OCI-LY1 (cell line): ENCODE data around the gene PAM.

Experiments used
- H2AFZ ChIP-seq: fragments of 200-600 bp; sonication (generic), shearing (Covaris generic); 2 replicates; pipeline ENCODE4 v1.6.0; 2014; ENCODE audit warnings: antibody characterized with exemption, mild to moderate bottlenecking, low read length
- H3F3A ChIP-seq: fragments of 200-600 bp; sonication (generic), shearing (Covaris generic); 2 replicates; pipeline ENCODE4 v1.6.0; 2014; ENCODE audit warnings: mild to moderate bottlenecking, antibody characterized with exemption, low read length, moderate library complexity; ENCODE audit not compliant: insufficient read depth
- H3K27ac ChIP-seq: fragments of 200-600 bp; sonication (generic); 2 replicates; pipeline ENCODE4 v1.5.1; 2014; ENCODE audit warnings: low read length, mixed run types, mild to moderate bottlenecking, low read depth; ENCODE audit not compliant: poor library complexity, severe bottlenecking
- H3K27me3 ChIP-seq: fragments of 200-600 bp; sonication (generic); 2 replicates; pipeline ENCODE4 v1.6.0; 2014; ENCODE audit warnings: antibody characterized with exemption, mild to moderate bottlenecking, low read length, moderate library complexity; ENCODE audit not compliant: insufficient read depth
- H3K36me3 ChIP-seq: fragments of 200-600 bp; sonication (generic); 2 replicates; pipeline ENCODE4 v1.6.1; 2014; ENCODE audit warnings: mild to moderate bottlenecking, antibody characterized with exemption, low read length, moderate library complexity, mixed read lengths; ENCODE audit not compliant: insufficient read depth
- H3K4me1 ChIP-seq: fragments of 200-600 bp; sonication (generic); 2 replicates; pipeline ENCODE4 v1.5.1; 2014; ENCODE audit warnings: mild to moderate bottlenecking, low read length, moderate library complexity; ENCODE audit not compliant: insufficient read depth, severe bottlenecking
- H3K4me2 ChIP-seq: fragments of 200-600 bp; sonication (generic), shearing (Covaris generic); 2 replicates; pipeline ENCODE4 v1.6.1; 2014; ENCODE audit warnings: low read length
- H3K4me3 ChIP-seq: fragments of 200-600 bp; sonication (generic); 2 replicates; pipeline ENCODE4 v1.5.1; 2014; ENCODE audit warnings: low read length, low read depth, mild to moderate bottlenecking, mixed read lengths; ENCODE audit not compliant: poor library complexity, severe bottlenecking
- H3K79me2 ChIP-seq: fragments of 200-600 bp; shearing (Covaris generic); 2 replicates; pipeline ENCODE4 v1.6.1; 2016; ENCODE audit warnings: mixed run types, low read length, mixed read lengths; ENCODE audit not compliant: insufficient read depth
- H3K9ac ChIP-seq: fragments of 200-600 bp; sonication (generic), shearing (Covaris generic); 2 replicates; pipeline ENCODE4 v1.6.1; 2014; ENCODE audit warnings: mild to moderate bottlenecking, low read length, mixed read lengths
- H3K9me2 ChIP-seq: fragments of 200-600 bp; sonication (generic), shearing (Covaris generic); 2 replicates; pipeline ENCODE4 v1.6.1; 2014; ENCODE audit warnings: low read depth, mild to moderate bottlenecking, low read length, mixed read lengths
- H3K9me3 ChIP-seq: fragments of 200-600 bp; shearing (Covaris generic); 2 replicates; pipeline ENCODE4 v1.6.1; 2014; ENCODE audit warnings: low read length, mixed read lengths
- H4K20me1 ChIP-seq: fragments of 200-600 bp; sonication (generic), shearing (Covaris generic); 2 replicates; pipeline ENCODE4 v1.6.0; 2016; ENCODE audit warnings: mild to moderate bottlenecking, low read length; ENCODE audit not compliant: insufficient read depth
- EZH2 ChIP-seq: fragments of 200-600 bp; sonication (generic), shearing (Covaris generic); IDR thresholded peaks from 2 replicates; pipeline ENCODE4 v1.8.0; 2017; ENCODE audit warnings: borderline replicate concordance, mixed run types, mild to moderate bottlenecking, antibody characterized with exemption, low read length, moderate library complexity, mixed read lengths
- TF ChIP-seq, protein P1 (sequence below): fragments of 200-600 bp; sonication (generic), shearing (Covaris generic); IDR thresholded peaks from 2 replicates; pipeline ENCODE4 v1.5.1; 2017; ENCODE audit warnings: mild to moderate bottlenecking, antibody characterized with exemption, low read length, moderate library complexity, mixed read lengths

Gene PAM

GRCh38 chr5:102867992-102868662, 113.0 kb downstream of the PAM start:
- Histone ChIP-seq H3K27me3 (no peaks in the 10 kb centered on the region), H3K4me2 (no peak overlapping the region), H3K36me3 (no peaks in the 10 kb centered on the region), H3K9me2 (no peaks in the 10 kb centered on the region), H3K27ac (no peak overlapping the region), H4K20me1 (no peaks in the 10 kb centered on the region), H3K4me1 (peaks cover 4% of the 10 kb centered on the region), H3K9me3 (no peaks in the 10 kb centered on the region), H2AFZ (no peak overlapping the region), H3K9ac (no peak overlapping the region), H3F3A (no peaks in the 10 kb centered on the region), H3K4me3 (no peak overlapping the region), H3K79me2 (no peaks in the 10 kb centered on the region)
- TF ChIP-seq, protein P1, sequence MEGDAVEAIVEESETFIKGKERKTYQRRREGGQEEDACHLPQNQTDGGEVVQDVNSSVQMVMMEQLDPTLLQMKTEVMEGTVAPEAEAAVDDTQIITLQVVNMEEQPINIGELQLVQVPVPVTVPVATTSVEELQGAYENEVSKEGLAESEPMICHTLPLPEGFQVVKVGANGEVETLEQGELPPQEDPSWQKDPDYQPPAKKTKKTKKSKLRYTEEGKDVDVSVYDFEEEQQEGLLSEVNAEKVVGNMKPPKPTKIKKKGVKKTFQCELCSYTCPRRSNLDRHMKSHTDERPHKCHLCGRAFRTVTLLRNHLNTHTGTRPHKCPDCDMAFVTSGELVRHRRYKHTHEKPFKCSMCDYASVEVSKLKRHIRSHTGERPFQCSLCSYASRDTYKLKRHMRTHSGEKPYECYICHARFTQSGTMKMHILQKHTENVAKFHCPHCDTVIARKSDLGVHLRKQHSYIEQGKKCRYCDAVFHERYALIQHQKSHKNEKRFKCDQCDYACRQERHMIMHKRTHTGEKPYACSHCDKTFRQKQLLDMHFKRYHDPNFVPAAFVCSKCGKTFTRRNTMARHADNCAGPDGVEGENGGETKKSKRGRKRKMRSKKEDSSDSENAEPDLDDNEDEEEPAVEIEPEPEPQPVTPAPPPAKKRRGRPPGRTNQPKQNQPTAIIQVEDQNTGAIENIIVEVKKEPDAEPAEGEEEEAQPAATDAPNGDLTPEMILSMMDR, result no peak
- TF ChIP-seq EZH2, result no peak

- H3K36me3 ChIP-seq, result no peaks in the 10 kb centered on the region
- TF ChIP-seq EZH2, result no peak
- TF ChIP-seq, protein P1, result no peak
- no peak overlapping the region for H2AFZ ChIP-seq
- no peak overlapping the region for H3K4me2 ChIP-seq
- no peak overlapping the region for H3K4me3 ChIP-seq
- no peaks in the 10 kb centered on the region for H4K20me1 ChIP-seq
- H3K9me3 ChIP-seq, result no peaks in the 10 kb centered on the region
- H3K79me2 ChIP-seq, result no peaks in the 10 kb centered on the region
- no peak overlapping the region for H3K27ac ChIP-seq
- H3K9me2 ChIP-seq, result no peaks in the 10 kb centered on the region
- no peaks in the 10 kb centered on the region for H3K27me3 ChIP-seq
- H3F3A ChIP-seq, result no peaks in the 10 kb centered on the region
- peaks cover 4% of the 10 kb centered on the region for H3K4me1 ChIP-seq
- no peak overlapping the region for H3K9ac ChIP-seq
Measured at GRCh38 chr5:102869230-102869629, 114.1 kb downstream of the PAM start.

- H2AFZ ChIP-seq, result no peak overlapping the region
- no peak overlapping the region for H3K4me3 ChIP-seq
- no peaks in the 10 kb centered on the region for H3K9me3 ChIP-seq
- no peaks in the 10 kb centered on the region for H3K9me2 ChIP-seq
- no peaks in the 10 kb centered on the region for H4K20me1 ChIP-seq
- H3K36me3 ChIP-seq, result no peaks in the 10 kb centered on the region
- TF ChIP-seq, protein P1, result no peak
- TF ChIP-seq EZH2, result no peak
- no peak overlapping the region for H3K27ac ChIP-seq
- H3K27me3 ChIP-seq, result no peaks in the 10 kb centered on the region
- no peaks in the 10 kb centered on the region for H3K4me1 ChIP-seq
- H3F3A ChIP-seq, result no peaks in the 10 kb centered on the region
- H3K4me2 ChIP-seq, result no peak overlapping the region
- H3K9ac ChIP-seq, result no peak overlapping the region
- no peaks in the 10 kb centered on the region for H3K79me2 ChIP-seq
Measured at GRCh38 chr5:102873379-102873932, 118.4 kb downstream of the PAM start.
